WTC11 (cell line): ENCODE results near the gene PAGE2.

Source experiments
- ATF2 ChIP-seq: sonication (generic); formaldehyde crosslinking; IDR thresholded peaks from 2 replicates; pipeline ENCODE4 v1.8.1; 2022; ENCODE audit warnings: low read depth, missing genetic modification reagents, borderline replicate concordance
- CTCF ChIP-seq: fragments of 200-600 bp; IDR thresholded peaks from 2 replicates; pipeline ENCODE4 v1.8.0; 2022; ENCODE audit warnings: antibody characterized with exemption
- E2F1 ChIP-seq: sonication (generic); formaldehyde crosslinking; IDR thresholded peaks from 2 replicates; pipeline ENCODE4 v1.8.0; 2022; ENCODE audit warnings: mild to moderate bottlenecking, missing genetic modification reagents
- ELF4 ChIP-seq: sonication (generic); formaldehyde crosslinking; IDR thresholded peaks from 2 replicates; pipeline ENCODE4 v1.8.1; 2022; ENCODE audit warnings: low read depth, mild to moderate bottlenecking, moderate library complexity, missing genetic modification reagents
- ERG ChIP-seq: fragments of 250-450 bp; sonication (Bioruptor Pico); IDR thresholded peaks from 2 replicates; pipeline ENCODE4 v1.8.0; 2021; ENCODE audit warnings: mild to moderate bottlenecking
- IRF1 ChIP-seq: sonication (generic); formaldehyde crosslinking; IDR thresholded peaks from 2 replicates; pipeline ENCODE4 v1.8.0; 2023; ENCODE audit warnings: missing genetic modification reagents
- NR3C1 ChIP-seq: sonication (generic); formaldehyde crosslinking; conservative IDR thresholded peaks from 2 replicates; pipeline ENCODE4 v1.8.1; 2023; ENCODE audit warnings: low read depth, mild to moderate bottlenecking, missing genetic modification reagents
- TCF7 ChIP-seq: sonication (generic); formaldehyde crosslinking; IDR thresholded peaks from 2 replicates; pipeline ENCODE4 v1.8.0; 2022; ENCODE audit warnings: mild to moderate bottlenecking, low read depth, missing genetic modification reagents, moderate library complexity
- USF2 ChIP-seq: sonication (generic); formaldehyde crosslinking; IDR thresholded peaks from 2 replicates; pipeline ENCODE4 v1.8.1; 2023; ENCODE audit warnings: mild to moderate bottlenecking, missing genetic modification reagents, moderate library complexity

GRCh38 chrX:55123900-55124299 is 35.1 kb downstream of the PAGE2 start:
- no peak for TF ChIP-seq ATF2 (CRISPR knock-in tag)
- no peak for TF ChIP-seq ERG
- TF ChIP-seq CTCF: no peak
- TF ChIP-seq USF2 (CRISPR knock-in tag): no peak
- no peak for TF ChIP-seq E2F1 (CRISPR knock-in tag)
- TF ChIP-seq IRF1: no peak
- TF ChIP-seq ELF4 (CRISPR knock-in tag): no peak
- no peak for TF ChIP-seq TCF7
- no peak for TF ChIP-seq NR3C1 (CRISPR knock-in tag)
